ENCODE measurements around the gene UFD1.

Gene UFD1

GRCh38 chr22:19402642-19403191 lies 76.3 kb downstream of the UFD1 start:
- TF ChIP-seq SIN3A (IDR thresholded peaks at IDR 0.05; ENCODE audit: borderline replicate concordance, insufficient read depth, low read length) (no peak), REST (IDR thresholded peaks at IDR 0.05; ENCODE audit: insufficient read depth in 1 of 2, low read depth in 2 of 2, low read length in 2 of 2) (no peak), FOXP2 (optimal IDR thresholded peaks at IDR 0.05; ENCODE audit: borderline replicate concordance, extremely low read depth, extremely low read length, insufficient read depth) (no peak), POLR2AphosphoS5 (IDR thresholded peaks at IDR 0.05; ENCODE audit: low read depth, low read length) (no peak)

- no peak for TF ChIP-seq REST (IDR thresholded peaks at IDR 0.05; ENCODE audit: insufficient read depth in 1 of 2, low read depth in 2 of 2, low read length in 2 of 2)
- no peak for TF ChIP-seq POLR2AphosphoS5 (IDR thresholded peaks at IDR 0.05; ENCODE audit: low read depth, low read length)
- TF ChIP-seq FOXP2 (optimal IDR thresholded peaks at IDR 0.05; ENCODE audit: borderline replicate concordance, extremely low read depth, extremely low read length, insufficient read depth) = no peak
- TF ChIP-seq SIN3A (IDR thresholded peaks at IDR 0.05; ENCODE audit: borderline replicate concordance, insufficient read depth, low read length) = no peak
- TF ChIP-seq TAF1 (IDR thresholded peaks at IDR 0.05; ENCODE audit: borderline replicate concordance, insufficient read depth, low read length) = no peak
Measured at GRCh38 chr22:19401483-19401882, 77.5 kb downstream of the UFD1 start.

DNA sequence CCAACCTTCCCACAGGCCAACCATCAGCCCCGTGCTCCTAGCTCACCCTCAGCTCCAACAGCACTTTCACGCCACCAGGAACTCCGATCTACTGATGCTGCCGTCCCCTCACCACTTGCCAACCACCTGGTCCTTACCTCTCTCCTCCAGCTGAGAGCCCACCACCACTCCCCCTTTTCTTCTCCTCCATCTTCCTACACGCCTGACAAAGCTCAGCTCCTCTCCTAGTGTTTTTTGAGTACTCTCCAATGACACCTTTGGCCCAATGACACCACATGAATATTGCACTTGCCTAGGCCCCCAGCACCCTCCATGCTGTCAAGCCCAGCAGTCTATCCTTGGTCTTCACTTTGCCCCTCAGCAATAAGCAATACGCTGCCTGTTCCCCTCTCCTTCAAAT lies 78.1 kb downstream of the UFD1 start:
- TF ChIP-seq FOXP2 (optimal IDR thresholded peaks at IDR 0.05; ENCODE audit: borderline replicate concordance, extremely low read depth, extremely low read length, insufficient read depth) = no peak
- TF ChIP-seq REST (IDR thresholded peaks at IDR 0.05; ENCODE audit: insufficient read depth in 1 of 2, low read depth in 2 of 2, low read length in 2 of 2) = no peak
- no peak for TF ChIP-seq TAF1 (IDR thresholded peaks at IDR 0.05; ENCODE audit: borderline replicate concordance, insufficient read depth, low read length)
- TF ChIP-seq POLR2AphosphoS5 (IDR thresholded peaks at IDR 0.05; ENCODE audit: low read depth, low read length) = no peak
- no peak for TF ChIP-seq SIN3A (IDR thresholded peaks at IDR 0.05; ENCODE audit: borderline replicate concordance, insufficient read depth, low read length)
